HL-60 (cell line): ENCODE measurements around the gene LRRC51.

Source experiments
- CTCF ChIP-seq: IDR thresholded peaks from one replicate; pipeline ENCODE4 v1.5.1; 2011; ENCODE audit warnings: low read length, control low read depth, inconsistent platforms; ENCODE audit not compliant: insufficient read depth
- POLR2AphosphoS5 ChIP-seq: IDR thresholded peaks from 2 replicates; pipeline ENCODE4 v1.6.1; 2012; ENCODE audit warnings: low read depth

- TF ChIP-seq POLR2AphosphoS5, result no peak
- TF ChIP-seq CTCF, result no peak
Observed at GRCh38 chr11:72072348-72072747, 8.3 kb upstream of the LRRC51 start.
